NCI-H460 (cell line): ENCODE results near the gene HBD. TPM values are rescaled to one million over a fixed set of nuclear protein-coding genes. Genes with fewer than 3 reads are reported as not detected.

Experiments used
- DNase-seq: peaks from one replicate; pipeline ENCODE4 v3.0.0-alpha.2; 2016; ENCODE audit warnings: low read depth; ENCODE audit errors: extremely low read depth
- total RNA-seq: library from RNA; depleted of rRNA; stranded (reverse); fragments of >200 nt; shearing (Covaris generic); gene quantifications from 2 replicates; pipeline ENCODE4 v1.2.3, GENCODE V29; 2014; rRNA removed

Gene HBD
- total RNA-seq, 1 experiment from 2014 or later, result not detected

DNA sequence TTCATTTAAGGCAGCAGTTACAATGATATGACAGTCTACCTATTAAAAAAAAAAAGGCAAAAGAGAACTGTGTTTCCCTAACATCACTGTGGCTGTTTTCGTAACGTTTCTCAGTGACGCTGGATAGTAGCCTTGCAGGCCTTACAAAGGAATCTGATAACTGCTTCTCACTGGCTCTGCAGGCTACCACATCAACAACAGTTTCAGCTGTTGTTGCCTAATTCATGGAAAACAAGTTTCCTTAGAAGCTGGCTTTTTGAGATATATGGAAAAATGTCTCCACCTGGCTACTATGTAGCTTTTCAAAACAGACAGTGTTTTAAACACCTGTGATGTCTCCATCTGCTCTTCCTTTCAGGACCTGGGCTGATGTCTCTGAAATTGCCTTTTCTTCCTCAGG, 37.6 kb downstream of the HBD start:
- DNase-seq, result no peak

GRCh38 chr11:5196067-5196466, 38.2 kb downstream of the HBD start:
- no peak for DNase-seq

DNA sequence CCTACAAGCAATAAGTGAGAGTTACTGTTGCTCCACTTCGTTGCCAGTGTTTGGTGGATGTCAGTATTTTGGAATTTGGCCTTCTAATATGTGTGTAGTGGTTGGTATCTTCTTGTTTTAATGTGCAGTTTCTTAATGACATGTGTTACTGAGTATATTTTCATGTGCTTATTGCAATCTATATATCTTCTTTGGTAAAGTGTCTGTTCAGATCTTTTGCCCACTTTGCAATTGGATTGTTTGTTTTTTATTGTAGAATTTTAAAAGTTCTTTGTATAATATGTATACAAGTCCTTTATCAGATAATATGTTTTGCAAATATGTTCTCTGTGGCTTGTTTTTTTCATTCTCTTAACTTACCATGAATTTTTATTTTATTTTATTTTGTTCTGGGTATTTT, 41.5 kb downstream of the HBD start:
- no peak for DNase-seq

GRCh38 chr11:5188201-5188600, 46.1 kb downstream of the HBD start:
- no peak for DNase-seq

Other genes with a start within 250 kb of the HBD start
- not detected in 2 replicates for gene OR51L1, start 239.6 kb downstream of the HBD start, total RNA-seq
- not detected in 2 replicates for gene OR52J3, start 188.0 kb downstream of the HBD start, total RNA-seq
- not detected in 2 replicates for gene OR52E2, start 174.9 kb downstream of the HBD start, total RNA-seq
- gene OR52E1, start 164.9 kb downstream of the HBD start, total RNA-seq, result not detected in 2 replicates
- gene OR52A5, start 96.1 kb downstream of the HBD start, total RNA-seq, result not detected in 2 replicates
- not detected in 2 replicates for gene OR52A1, start 79.7 kb downstream of the HBD start, total RNA-seq
- not detected in 2 replicates for gene OR51V1, start 33.8 kb downstream of the HBD start, total RNA-seq
- gene HBB, start 7.4 kb downstream of the HBD start, total RNA-seq, result not detected in 2 replicates
- not detected in 2 replicates for gene HBG1, start 15.4 kb upstream of the HBD start, total RNA-seq
- gene HBG2, start 20.3 kb upstream of the HBD start, total RNA-seq, result not detected in 2 replicates
- 0.29 and 1.2 TPM in 2 replicates for gene HBE1, start 35.5 kb upstream of the HBD start, total RNA-seq
- not detected in 2 replicates for gene OR51B4, start 67.5 kb upstream of the HBD start, total RNA-seq
- gene OR51B2, start 89.8 kb upstream of the HBD start, total RNA-seq, result not detected in 2 replicates
- gene OR51B5, start 109.0 kb upstream of the HBD start, total RNA-seq, result 0.35 TPM in 1 of 2 replicates, not detected in the other
- gene OR51B6, start 117.0 kb upstream of the HBD start, total RNA-seq, result not detected in 2 replicates
- gene OR51M1, start 149.3 kb upstream of the HBD start, total RNA-seq, result not detected in 2 replicates
- not detected in 2 replicates for gene OR51Q1, start 187.6 kb upstream of the HBD start, total RNA-seq
- gene OR51I1, start 207.0 kb upstream of the HBD start, total RNA-seq, result not detected in 2 replicates
- gene OR51I2, start 214.8 kb upstream of the HBD start, total RNA-seq, result not detected in 2 replicates